GM13977 (cell line): Measurements from ENCODE around the gene XIRP2.

Experiments used
- DNase-seq: peaks from one replicate; pipeline ENCODE4 v3.0.0; 2012; ENCODE audit warnings: low spot score
- in situ Hi-C: fragments of 300-500 bp; cut with MboI; formaldehyde crosslinking; loops from one replicate; pipeline ENCODE4 v1.12.0; 2022; ENCODE audit warnings: low sequenced_read_pairs, low pct_unique_long_range_greater_than_20kb, mixed read lengths, inconsistent platforms; ENCODE audit not compliant: unreplicated experiment
- TF ChIP-seq, protein P1 (sequence below): IDR thresholded peaks from 2 replicates; pipeline ENCODE4 v1.5.1; 2012; ENCODE audit warnings: mild to moderate bottlenecking, control low read depth; ENCODE audit not compliant: insufficient read depth; ENCODE audit errors: extremely low read depth, missing control alignments

Gene XIRP2

DNA sequence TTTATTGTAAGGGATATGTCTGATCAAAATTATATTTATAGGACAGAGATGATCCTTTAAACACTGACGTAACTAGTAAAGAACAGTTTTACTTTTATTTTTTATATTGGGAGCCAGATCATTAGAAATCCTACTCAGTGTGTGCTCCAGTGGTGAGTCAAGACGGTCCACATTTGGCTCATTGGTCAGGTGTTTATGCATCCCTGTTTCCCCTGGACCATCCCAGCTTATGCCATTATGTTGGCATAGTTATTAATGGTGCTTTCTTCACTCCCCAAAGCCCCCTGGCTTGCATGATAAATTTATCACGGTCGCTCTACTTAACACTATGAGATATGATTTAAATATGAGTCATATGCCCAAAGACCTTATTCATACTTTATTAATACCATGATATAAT is 293.4 kb downstream of the XIRP2 start:
- in situ Hi-C loops: no loop called here
- TF ChIP-seq, protein P1, sequence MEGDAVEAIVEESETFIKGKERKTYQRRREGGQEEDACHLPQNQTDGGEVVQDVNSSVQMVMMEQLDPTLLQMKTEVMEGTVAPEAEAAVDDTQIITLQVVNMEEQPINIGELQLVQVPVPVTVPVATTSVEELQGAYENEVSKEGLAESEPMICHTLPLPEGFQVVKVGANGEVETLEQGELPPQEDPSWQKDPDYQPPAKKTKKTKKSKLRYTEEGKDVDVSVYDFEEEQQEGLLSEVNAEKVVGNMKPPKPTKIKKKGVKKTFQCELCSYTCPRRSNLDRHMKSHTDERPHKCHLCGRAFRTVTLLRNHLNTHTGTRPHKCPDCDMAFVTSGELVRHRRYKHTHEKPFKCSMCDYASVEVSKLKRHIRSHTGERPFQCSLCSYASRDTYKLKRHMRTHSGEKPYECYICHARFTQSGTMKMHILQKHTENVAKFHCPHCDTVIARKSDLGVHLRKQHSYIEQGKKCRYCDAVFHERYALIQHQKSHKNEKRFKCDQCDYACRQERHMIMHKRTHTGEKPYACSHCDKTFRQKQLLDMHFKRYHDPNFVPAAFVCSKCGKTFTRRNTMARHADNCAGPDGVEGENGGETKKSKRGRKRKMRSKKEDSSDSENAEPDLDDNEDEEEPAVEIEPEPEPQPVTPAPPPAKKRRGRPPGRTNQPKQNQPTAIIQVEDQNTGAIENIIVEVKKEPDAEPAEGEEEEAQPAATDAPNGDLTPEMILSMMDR: no peak
- DNase-seq: no peak

DNA sequence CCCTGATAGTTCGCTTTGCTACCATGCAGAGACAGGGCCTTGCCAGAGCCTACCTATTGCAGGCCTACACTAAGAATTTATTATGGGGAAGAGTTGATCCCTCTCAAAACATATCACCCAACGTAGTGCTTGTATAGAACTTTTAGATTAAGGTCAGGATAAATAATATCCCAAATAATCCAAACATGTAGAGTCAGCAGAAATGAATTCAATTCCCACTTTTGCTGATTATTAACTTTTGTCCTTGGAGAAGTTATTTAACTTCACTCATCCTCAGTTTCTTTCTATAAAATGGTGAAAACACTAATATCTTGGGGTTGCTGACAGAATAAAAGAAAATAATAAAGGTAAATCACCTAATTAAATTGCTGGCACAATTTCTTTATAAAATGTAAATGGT is 294.1 kb downstream of the XIRP2 start:
- TF ChIP-seq, protein P1: no peak
- DNase-seq: no peak
- in situ Hi-C loops: no loop called here

DNA sequence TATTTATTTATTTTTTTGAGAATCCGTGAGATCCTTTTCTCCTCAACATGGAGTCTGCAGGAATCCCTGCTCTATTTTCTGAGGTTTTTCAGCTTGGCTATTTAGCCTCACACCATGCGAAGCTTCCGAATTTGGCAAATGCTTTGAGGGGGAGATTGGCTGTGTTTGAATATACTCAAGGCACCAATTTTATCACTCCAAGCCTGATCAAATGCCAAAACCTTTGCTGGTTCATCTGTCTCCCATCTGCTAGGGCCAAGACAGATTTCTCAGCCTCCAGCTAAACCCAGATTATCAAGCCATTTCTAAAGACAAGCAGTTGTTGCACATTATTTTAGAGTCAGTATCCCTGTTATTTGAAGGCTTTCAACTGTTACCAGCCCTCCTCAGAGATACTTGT is 295.7 kb downstream of the XIRP2 start:
- in situ Hi-C loops: no loop called here
- DNase-seq: no peak
- TF ChIP-seq, protein P1: no peak

DNA sequence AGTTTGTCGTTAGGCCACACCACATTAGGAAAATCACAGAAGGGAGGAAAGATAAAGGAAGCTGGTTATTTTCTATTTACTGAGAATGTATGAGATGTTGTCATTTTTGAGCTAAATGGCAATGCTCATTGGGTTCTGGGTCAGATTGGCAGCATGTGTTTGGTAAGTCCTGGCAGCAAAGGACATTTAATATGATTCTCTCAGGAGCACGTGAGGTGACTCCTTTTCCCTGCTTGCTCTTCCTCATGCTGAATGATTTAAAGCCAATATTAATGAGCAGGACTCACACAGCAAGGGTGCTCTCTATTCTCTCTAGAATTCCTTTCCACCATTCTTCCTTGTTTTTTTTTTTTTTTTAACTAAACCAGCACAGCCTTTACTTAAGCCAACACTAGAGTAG is 298.2 kb downstream of the XIRP2 start:
- in situ Hi-C loops: no loop called here
- TF ChIP-seq, protein P1: no peak
- DNase-seq: no peak

DNA sequence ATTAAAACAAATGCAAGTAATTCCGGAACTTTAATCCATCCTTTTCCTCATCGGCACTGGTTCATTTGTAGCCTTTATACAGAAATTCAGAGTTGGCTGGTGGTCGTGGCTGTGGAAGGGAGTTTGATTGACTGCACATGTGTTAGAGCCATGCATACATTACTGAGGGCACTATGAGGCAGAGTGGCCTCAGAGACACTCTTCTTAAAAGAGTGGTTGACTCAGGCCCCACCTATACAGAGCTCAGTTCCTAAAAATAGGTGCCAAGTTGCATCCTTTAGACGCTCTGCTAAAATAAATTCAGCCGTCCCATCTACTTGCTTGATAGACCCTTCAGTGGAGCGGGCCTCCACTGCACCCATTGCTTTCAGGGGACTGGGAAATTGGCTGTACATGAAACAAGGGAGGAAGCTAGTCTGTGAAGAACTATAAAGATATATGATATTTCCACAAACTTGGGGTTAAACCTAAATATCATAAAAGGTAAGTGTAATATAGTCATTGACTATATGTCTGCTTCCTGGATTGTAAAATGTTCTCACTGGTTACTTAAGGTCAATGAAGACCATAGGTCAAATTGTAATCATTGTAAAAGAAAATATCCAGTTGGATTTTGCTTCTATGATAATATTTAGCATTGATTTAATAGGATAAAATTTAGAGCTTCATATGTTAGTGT is 298.9 kb downstream of the XIRP2 start:
- in situ Hi-C loops: no loop called here
- no peak for DNase-seq
- TF ChIP-seq, protein P1: no peak

GRCh38 chr2:167187978-167188967 is 300.0 kb downstream of the XIRP2 start:
- in situ Hi-C loops: no loop called here
- no peak for DNase-seq
- TF ChIP-seq, protein P1: no peak
